Left ventricle myocardium inferior (tissue), 1 donor: ENCODE measurements around the gene CTBP2. TPM values are rescaled to one million over a fixed set of nuclear protein-coding genes. Genes with fewer than 3 reads are reported as not detected.

Experiments used
- DNase-seq: peaks from one replicate; pipeline ENCODE4 v3.0.0-alpha.2; 2020
- H3K27ac ChIP-seq: fragments of 200-600 bp; replicated peaks from 2 replicates; pipeline ENCODE4 v1.8.0; 2021
- H3K27me3 ChIP-seq: fragments of 200-600 bp; 2 replicates; pipeline ENCODE4 v1.8.0; 2021; ENCODE audit warnings: low read depth
- H3K36me3 ChIP-seq: fragments of 200-600 bp; 2 replicates; pipeline ENCODE4 v1.8.0; 2021
- H3K4me1 ChIP-seq: fragments of 200-600 bp; 2 replicates; pipeline ENCODE4 v1.8.0; 2021
- H3K4me3 ChIP-seq: fragments of 200-600 bp; 2 replicates; pipeline ENCODE4 v1.8.0; 2021; ENCODE audit warnings: mild to moderate bottlenecking, moderate library complexity
- H3K9me3 ChIP-seq: fragments of 200-600 bp; replicated peaks from 2 replicates; pipeline ENCODE4 v1.8.0; 2021
- intact Hi-C: fragments of 100-400 bp; cut with micrococcal nuclease; formaldehyde crosslinking; loops from one replicate; pipeline ENCODE4 v1.11.0; 2022
- total RNA-seq: library from RNA; stranded (reverse); fragmentation: NEBNext Ultra II Directional; extraction: Animal tissue kit (Norgen Biotek cat#: 25700); gene quantifications from one replicate; pipeline ENCODE4 v1.2.1, GENCODE V29; 2021
- TF ChIP-seq, protein P1 (sequence below): fragments of 200-600 bp; IDR thresholded peaks from 2 replicates; pipeline ENCODE4 v1.8.0; 2021; ENCODE audit warnings: antibody characterized with exemption, mild to moderate bottlenecking, borderline replicate concordance
- donor health status: DM: no; HTN: yes; CAD: no; lungs with severe emphysema.

CTBP2 gene
- total RNA-seq, 1 donor from 2014 or later: 29.1 TPM

DNA sequence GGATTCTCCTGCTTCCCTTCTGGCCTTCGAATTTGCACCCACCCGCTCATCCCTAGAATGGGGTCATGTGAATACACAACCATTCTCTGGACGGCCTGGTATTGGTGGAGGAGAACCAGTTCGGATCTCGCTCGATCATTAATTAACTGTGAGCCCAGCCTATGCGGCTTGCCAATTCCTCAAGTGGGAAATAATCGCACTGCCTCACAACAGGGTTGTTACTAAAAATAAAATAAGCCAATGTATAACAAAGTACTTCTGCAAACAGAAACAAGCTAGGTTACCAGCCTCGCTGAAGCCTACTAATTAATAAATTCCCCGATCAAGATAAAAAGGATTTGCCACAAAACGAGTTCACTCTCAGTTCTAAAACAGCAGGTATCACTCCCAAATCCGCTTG, 16.2 kb downstream of the CTBP2 start:
- H3K4me1 ChIP-seq: peaks cover 89% of the 10 kb centered on the region
- H3K27ac ChIP-seq: peak overlapping the region; percentile 82
- no peaks in the 10 kb centered on the region for H3K36me3 ChIP-seq
- TF ChIP-seq, protein P1, sequence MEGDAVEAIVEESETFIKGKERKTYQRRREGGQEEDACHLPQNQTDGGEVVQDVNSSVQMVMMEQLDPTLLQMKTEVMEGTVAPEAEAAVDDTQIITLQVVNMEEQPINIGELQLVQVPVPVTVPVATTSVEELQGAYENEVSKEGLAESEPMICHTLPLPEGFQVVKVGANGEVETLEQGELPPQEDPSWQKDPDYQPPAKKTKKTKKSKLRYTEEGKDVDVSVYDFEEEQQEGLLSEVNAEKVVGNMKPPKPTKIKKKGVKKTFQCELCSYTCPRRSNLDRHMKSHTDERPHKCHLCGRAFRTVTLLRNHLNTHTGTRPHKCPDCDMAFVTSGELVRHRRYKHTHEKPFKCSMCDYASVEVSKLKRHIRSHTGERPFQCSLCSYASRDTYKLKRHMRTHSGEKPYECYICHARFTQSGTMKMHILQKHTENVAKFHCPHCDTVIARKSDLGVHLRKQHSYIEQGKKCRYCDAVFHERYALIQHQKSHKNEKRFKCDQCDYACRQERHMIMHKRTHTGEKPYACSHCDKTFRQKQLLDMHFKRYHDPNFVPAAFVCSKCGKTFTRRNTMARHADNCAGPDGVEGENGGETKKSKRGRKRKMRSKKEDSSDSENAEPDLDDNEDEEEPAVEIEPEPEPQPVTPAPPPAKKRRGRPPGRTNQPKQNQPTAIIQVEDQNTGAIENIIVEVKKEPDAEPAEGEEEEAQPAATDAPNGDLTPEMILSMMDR: no peak
- H3K27me3 ChIP-seq: no peaks in the 10 kb centered on the region
- intact Hi-C loops: no loop called here
- peak overlapping the region; percentile 50 for H3K4me3 ChIP-seq
- no peaks in the 10 kb centered on the region for H3K9me3 ChIP-seq
- no peak for DNase-seq

DNA sequence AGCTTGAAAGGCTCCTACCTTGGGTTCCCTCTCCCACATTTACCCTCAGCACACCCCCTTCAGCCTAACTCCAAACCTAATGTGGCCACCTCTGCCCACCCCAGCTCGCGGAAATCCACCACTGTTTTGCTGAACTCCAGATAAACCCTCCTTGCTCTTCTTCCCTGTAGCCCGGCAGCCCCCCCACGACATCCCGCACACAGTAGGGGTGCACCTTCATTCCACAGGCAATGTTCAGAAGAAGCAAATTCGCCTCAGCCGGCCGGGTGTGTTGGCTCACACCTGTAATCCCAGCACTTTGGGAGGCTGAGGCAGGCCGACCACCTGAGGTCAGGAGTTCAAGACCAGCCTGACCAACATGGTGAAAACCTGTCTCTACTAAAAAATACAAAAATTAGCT, 17.4 kb downstream of the CTBP2 start:
- no peak overlapping the region for H3K4me3 ChIP-seq
- H3K36me3 ChIP-seq: no peaks in the 10 kb centered on the region
- no peak overlapping the region for H3K27ac ChIP-seq
- H3K9me3 ChIP-seq: no peaks in the 10 kb centered on the region
- TF ChIP-seq, protein P1: no peak
- DNase-seq: no peak
- intact Hi-C loops: no loop called here
- peaks cover 88% of the 10 kb centered on the region for H3K4me1 ChIP-seq
- no peaks in the 10 kb centered on the region for H3K27me3 ChIP-seq

DNA sequence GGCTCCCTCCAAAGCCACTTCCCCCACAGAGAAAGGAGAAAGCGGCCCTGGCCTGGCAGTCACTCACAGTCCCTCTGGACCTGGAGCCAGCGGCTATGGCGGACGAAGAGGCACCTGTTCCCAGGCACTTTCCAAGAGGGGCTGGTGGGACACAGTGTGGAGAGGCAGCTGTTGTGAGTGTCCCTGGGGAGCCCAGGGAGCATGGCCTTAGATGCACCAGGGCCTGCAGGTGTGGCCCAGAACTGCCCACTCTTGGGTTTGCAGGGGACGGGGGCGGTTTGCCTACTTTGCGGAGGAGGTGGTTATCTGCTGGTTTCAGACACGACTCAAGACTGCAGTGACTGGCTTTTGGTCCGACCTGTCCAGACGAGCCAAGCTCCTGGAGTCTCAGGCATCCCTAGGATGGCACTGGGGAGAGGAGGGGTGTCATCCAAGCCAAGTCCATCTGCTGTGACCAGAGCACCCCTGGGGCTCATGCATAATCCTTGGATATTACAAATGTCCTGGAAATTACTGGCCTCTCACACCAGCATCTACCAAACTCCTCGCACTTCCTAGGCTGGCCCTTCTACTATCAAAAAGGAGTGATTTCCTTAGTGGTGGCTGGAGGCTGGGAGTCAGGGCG, 18.4 kb downstream of the CTBP2 start:
- H3K4me3 ChIP-seq: no peak overlapping the region
- H3K27me3 ChIP-seq: no peaks in the 10 kb centered on the region
- no peak for DNase-seq
- H3K36me3 ChIP-seq: no peaks in the 10 kb centered on the region
- H3K9me3 ChIP-seq: no peaks in the 10 kb centered on the region
- TF ChIP-seq, protein P1: no peak
- intact Hi-C loops: no loop called here
- H3K27ac ChIP-seq: no peak overlapping the region
- H3K4me1 ChIP-seq: peaks cover 88% of the 10 kb centered on the region

DNA sequence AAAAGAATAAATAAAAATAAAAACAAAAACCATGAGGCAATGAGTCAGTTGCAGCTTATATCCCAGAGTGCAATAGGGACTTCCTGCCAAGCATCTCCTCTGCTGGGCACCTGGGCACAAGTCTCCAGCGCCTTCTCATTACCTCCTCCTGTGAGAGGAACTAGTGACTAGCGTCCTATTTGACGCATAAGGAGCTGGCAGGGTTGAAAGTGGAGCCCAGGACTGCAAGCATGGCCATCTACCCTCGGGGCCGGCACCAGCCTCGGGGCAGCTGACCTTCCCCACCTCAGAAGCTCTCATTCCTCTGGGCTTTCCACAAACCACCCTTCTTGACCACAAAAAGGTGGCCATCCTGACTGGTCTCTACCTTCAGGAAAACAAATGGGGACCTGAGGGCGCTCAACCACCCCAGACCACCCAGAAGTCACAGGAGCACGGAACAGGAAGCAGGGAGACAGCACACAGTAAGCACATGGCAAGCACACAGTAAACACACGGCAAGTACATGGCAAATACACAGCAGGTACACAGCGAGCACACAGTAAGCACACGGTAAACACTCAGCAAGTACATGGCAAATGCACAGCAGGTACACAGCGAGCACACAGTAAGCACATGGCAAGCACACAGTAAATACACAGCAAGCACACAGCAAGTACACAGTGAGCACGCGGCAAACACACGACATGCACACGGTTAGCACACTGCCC, 19.1 kb downstream of the CTBP2 start:
- Histone ChIP-seq H3K4me1 (peaks cover 88% of the 10 kb centered on the region), H3K27me3 (no peaks in the 10 kb centered on the region), H3K4me3 (no peak overlapping the region), H3K36me3 (no peaks in the 10 kb centered on the region), H3K9me3 (no peaks in the 10 kb centered on the region), H3K27ac (no peak overlapping the region)
- DNase-seq: no peak
- intact Hi-C loops: no loop called here
- TF ChIP-seq, protein P1: no peak

DNA sequence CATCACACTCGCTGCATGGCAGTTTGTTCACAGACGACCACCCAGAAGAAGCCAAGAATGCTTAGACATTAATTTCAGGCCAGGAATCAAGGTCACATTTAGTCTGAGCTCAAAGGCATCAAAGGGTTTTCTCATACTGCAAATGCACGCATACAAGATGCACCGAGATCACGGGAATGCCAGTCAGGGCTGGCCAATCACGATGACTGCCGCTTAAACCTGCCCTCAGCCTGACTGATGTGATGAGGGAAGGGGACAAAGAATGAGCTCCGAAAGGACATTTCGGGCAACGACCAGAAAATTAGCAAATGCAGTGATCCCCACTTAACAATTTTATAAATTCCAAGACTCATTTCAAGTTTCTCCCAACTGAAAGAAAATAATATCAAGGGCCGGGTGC, 20.2 kb downstream of the CTBP2 start:
- intact Hi-C loops: no loop called here
- Histone ChIP-seq H3K4me3 (no peak overlapping the region), H3K36me3 (no peaks in the 10 kb centered on the region), H3K27me3 (no peaks in the 10 kb centered on the region), H3K4me1 (peaks cover 88% of the 10 kb centered on the region), H3K9me3 (no peaks in the 10 kb centered on the region), H3K27ac (no peak overlapping the region)
- no peak for DNase-seq
- TF ChIP-seq, protein P1: no peak
